Fibroblast of lung (primary cell): ENCODE data around the gene SRPX2. TPM values are rescaled to one million over a fixed set of nuclear protein-coding genes. Genes with fewer than 3 reads are reported as not detected.

Experiments
- DNase-seq, 2 donors: peaks; one replicate each; pipeline versions ENCODE4 v3.0.0 to v3.0.0-alpha.2; 2010; ENCODE audit warnings: low read depth in 2 of 2
- H2AFZ ChIP-seq: 2 replicates; pipeline ENCODE4 v1.5.1; 2012; ENCODE audit warnings: low read length, control low read depth, inconsistent platforms
- H3K27ac ChIP-seq: 2 replicates; pipeline ENCODE4 v1.5.1; 2011; ENCODE audit warnings: low read length, control low read depth; ENCODE audit not compliant: insufficient read depth
- H3K27me3 ChIP-seq: 2 replicates; pipeline ENCODE4 v1.5.1; 2011; ENCODE audit warnings: mild to moderate bottlenecking, low read length; ENCODE audit not compliant: control insufficient read depth, insufficient read depth
- H3K36me3 ChIP-seq: 2 replicates; pipeline ENCODE4 v1.5.1; 2011; ENCODE audit warnings: low read length; ENCODE audit not compliant: control insufficient read depth, insufficient read depth
- H3K4me1 ChIP-seq: 2 replicates; pipeline ENCODE4 v1.5.1; 2011; ENCODE audit warnings: low read length; ENCODE audit not compliant: control insufficient read depth, insufficient read depth; ENCODE audit errors: extremely low read depth
- H3K4me2 ChIP-seq: 2 replicates; pipeline ENCODE4 v1.5.1; 2011; ENCODE audit warnings: low read length, control low read depth; ENCODE audit not compliant: insufficient read depth; ENCODE audit errors: extremely low read depth
- H3K4me3 ChIP-seq, 4 experiments: fragments of 200-600 bp in 1 of 4; sonication (generic) in 1 of 4; replicated peaks in 1 of 4; 2 replicates each; pipeline ENCODE4 v1.5.1; 2011 to 2016; ENCODE audit warnings: low read length in 4 of 4, low read depth in 3 of 4, mild to moderate bottlenecking in 3 of 4, control low read depth in 2 of 4, inconsistent platforms in 1 of 4, mixed read lengths in 1 of 4; ENCODE audit not compliant: insufficient read depth in 1 of 4; ENCODE audit errors: control extremely low read depth in 1 of 4
- H3K79me2 ChIP-seq: 2 replicates; pipeline ENCODE4 v1.5.1; 2012; ENCODE audit warnings: mild to moderate bottlenecking, low read length, inconsistent platforms; ENCODE audit not compliant: control insufficient read depth, insufficient read depth
- H3K9ac ChIP-seq: 2 replicates; pipeline ENCODE4 v1.5.1; 2011; ENCODE audit warnings: mild to moderate bottlenecking, low read length, control low read depth; ENCODE audit not compliant: insufficient read depth
- H3K9me3 ChIP-seq: 2 replicates; pipeline ENCODE4 v1.5.1; 2012; ENCODE audit warnings: low read depth, low read length; ENCODE audit not compliant: control insufficient read depth, insufficient read depth
- H4K20me1 ChIP-seq: 2 replicates; pipeline ENCODE4 v1.5.1; 2011; ENCODE audit warnings: low read length; ENCODE audit not compliant: control insufficient read depth, insufficient read depth; ENCODE audit errors: extremely low read depth
- EZH2 ChIP-seq: IDR thresholded peaks from 2 replicates; pipeline ENCODE4 v1.5.1; 2012; ENCODE audit warnings: low read length, control low read depth, mild to moderate bottlenecking; ENCODE audit errors: missing control alignments
- polyA plus RNA-seq, 2 donors: library from polyadenylated mRNA; depleted of rRNA in 1 of 2; stranded (reverse) in 1 of 2; unstranded in 1 of 2; fragments of >200 nt; gene quantifications; 2 replicates each; pipeline ENCODE4 v1.2.1, GENCODE V29; 2011 to 2012; ENCODE audit warnings: missing spikeins in 1 of 2
- total RNA-seq: library from RNA; depleted of rRNA; stranded (reverse); fragments of >200 nt; gene quantifications from 2 replicates; pipeline ENCODE4 v1.2.1, GENCODE V29; 2014
- TF ChIP-seq, protein P1 (sequence below), 2 donors: IDR thresholded peaks in 1 of 2; conservative IDR thresholded peaks in 1 of 2; 1 replicate in 1 of 2; 2 replicates in 1 of 2; pipeline ENCODE4 v1.5.1; 2011 to 2012; ENCODE audit warnings: low read length in 2 of 2, control low read depth in 1 of 2, inconsistent platforms in 1 of 2, low read depth in 1 of 2, mild to moderate bottlenecking in 1 of 2

Gene SRPX2
- total and polyA plus RNA-seq, 2 donors (not counting 1 experiment from before 2014, with no cell fraction given): 18.2 to 77.6 TPM

DNA sequence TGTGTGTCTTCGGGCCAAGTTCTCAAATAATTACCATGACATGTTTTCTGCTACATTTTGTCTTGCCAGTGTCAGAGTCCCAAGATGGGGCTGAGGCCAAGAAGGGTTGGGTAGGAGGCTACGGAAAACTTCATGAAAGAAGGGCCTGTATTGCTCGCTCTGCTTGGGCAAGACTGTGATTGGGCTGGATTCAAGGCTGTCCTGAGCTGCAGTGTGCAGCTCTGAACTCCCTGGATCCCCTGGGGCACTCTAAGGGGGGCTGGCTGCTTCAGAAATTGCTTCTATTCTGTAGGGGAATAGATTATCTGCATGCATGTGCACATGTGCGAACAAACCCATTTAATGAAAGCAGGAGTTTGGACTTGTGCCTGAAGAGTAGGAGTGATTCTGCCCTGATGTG, 21.0 kb upstream of the SRPX2 start:
- Histone ChIP-seq H2AFZ (no peak overlapping the region), H3K9me3 (no peaks in the 10 kb centered on the region), H3K4me3 (no peak overlapping the region), H3K36me3 (no peaks in the 10 kb centered on the region), H3K27ac (no peak overlapping the region), H3K9ac (no peak overlapping the region), H3K4me1 (no peaks in the 10 kb centered on the region), H4K20me1 (no peaks in the 10 kb centered on the region), H3K27me3 (no peaks in the 10 kb centered on the region), H3K4me2 (no peak overlapping the region), H3K79me2 (no peaks in the 10 kb centered on the region)
- no peak for DNase-seq
- TF ChIP-seq, protein P1, sequence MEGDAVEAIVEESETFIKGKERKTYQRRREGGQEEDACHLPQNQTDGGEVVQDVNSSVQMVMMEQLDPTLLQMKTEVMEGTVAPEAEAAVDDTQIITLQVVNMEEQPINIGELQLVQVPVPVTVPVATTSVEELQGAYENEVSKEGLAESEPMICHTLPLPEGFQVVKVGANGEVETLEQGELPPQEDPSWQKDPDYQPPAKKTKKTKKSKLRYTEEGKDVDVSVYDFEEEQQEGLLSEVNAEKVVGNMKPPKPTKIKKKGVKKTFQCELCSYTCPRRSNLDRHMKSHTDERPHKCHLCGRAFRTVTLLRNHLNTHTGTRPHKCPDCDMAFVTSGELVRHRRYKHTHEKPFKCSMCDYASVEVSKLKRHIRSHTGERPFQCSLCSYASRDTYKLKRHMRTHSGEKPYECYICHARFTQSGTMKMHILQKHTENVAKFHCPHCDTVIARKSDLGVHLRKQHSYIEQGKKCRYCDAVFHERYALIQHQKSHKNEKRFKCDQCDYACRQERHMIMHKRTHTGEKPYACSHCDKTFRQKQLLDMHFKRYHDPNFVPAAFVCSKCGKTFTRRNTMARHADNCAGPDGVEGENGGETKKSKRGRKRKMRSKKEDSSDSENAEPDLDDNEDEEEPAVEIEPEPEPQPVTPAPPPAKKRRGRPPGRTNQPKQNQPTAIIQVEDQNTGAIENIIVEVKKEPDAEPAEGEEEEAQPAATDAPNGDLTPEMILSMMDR (conservative IDR thresholded peaks at IDR 0.05 in 1 of 2, IDR thresholded peaks at IDR 0.05 in 1 of 2; ENCODE audit: low read depth in 1 of 2, low read length in 2 of 2): no peak
- TF ChIP-seq EZH2: no peak

DNA sequence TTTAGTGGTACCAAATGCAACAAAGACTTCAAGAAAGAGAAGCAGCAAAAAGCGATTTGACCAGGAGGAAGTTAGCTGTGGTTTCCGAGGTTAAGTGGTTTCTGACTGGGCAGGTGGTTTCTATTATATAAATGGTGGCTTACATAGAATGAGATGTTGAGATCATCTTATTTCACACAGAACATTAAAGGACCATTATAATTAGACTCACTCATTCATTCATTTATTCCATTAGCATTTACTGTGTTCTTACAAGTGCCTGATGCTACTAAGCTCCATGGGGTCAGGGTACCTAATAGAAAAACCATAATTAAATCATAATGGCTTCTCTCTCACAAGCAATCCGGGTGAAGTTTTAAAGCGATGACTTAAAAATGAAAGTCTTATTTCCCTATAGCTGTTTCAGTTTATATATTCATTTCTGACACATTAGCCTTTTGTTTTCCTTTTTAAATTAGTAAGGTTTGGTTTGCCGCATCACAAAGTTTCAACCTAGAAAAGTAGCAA, 18.0 kb upstream of the SRPX2 start:
- Histone ChIP-seq H3K4me2 (no peak overlapping the region), H3K9me3 (no peaks in the 10 kb centered on the region)
- DNase-seq: peak in 1 of 2 donors; percentile 52

DNA sequence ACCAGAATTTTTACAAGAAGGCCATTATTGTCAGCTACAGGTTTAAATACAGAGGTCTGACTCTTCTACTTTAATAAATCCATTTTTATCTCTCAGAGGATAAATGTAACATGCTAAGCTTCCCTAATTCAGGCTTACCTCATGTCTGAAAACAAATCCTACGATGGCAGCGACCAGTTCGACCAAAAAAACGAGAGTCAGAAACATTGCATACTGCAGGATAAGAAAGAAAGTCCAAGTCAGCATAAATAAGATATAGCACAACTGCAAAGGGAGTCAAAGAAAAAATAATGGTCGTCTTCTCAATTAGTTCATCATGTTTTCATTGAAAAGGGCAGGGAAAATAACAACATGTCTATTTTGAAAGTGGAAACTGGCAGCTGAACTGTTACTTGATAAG, 9.0 kb upstream of the SRPX2 start:
- DNase-seq: no peak
- H3K9ac ChIP-seq: no peak overlapping the region
- H2AFZ ChIP-seq: no peak overlapping the region
- no peaks in the 10 kb centered on the region for H3K79me2 ChIP-seq
- H3K4me1 ChIP-seq: no peaks in the 10 kb centered on the region
- no peaks in the 10 kb centered on the region for H3K36me3 ChIP-seq
- no peak overlapping the region for H3K27ac ChIP-seq
- peak overlapping the region in 2 of 4 experiments; percentile 68 to 79 for H3K4me3 ChIP-seq
- TF ChIP-seq EZH2: no peak
- TF ChIP-seq, protein P1 (conservative IDR thresholded peaks at IDR 0.05 in 1 of 2, IDR thresholded peaks at IDR 0.05 in 1 of 2; ENCODE audit: low read depth in 1 of 2, low read length in 2 of 2): no peak
- no peaks in the 10 kb centered on the region for H3K9me3 ChIP-seq
- H3K4me2 ChIP-seq: no peak overlapping the region
- H4K20me1 ChIP-seq: no peaks in the 10 kb centered on the region
- no peaks in the 10 kb centered on the region for H3K27me3 ChIP-seq

More for the DNA sequence above, 18.0 kb upstream of the SRPX2 start:
- H3K4me1 ChIP-seq: no peaks in the 10 kb centered on the region
- H2AFZ ChIP-seq: no peak overlapping the region
- H4K20me1 ChIP-seq: no peaks in the 10 kb centered on the region
- no peak overlapping the region for H3K27ac ChIP-seq
- H3K4me3 ChIP-seq: no peak overlapping the region
- TF ChIP-seq, protein P1 (conservative IDR thresholded peaks at IDR 0.05 in 1 of 2, IDR thresholded peaks at IDR 0.05 in 1 of 2; ENCODE audit: low read depth in 1 of 2, low read length in 2 of 2): no peak
- no peak for TF ChIP-seq EZH2
- H3K36me3 ChIP-seq: no peaks in the 10 kb centered on the region
- H3K79me2 ChIP-seq: no peaks in the 10 kb centered on the region
- H3K9ac ChIP-seq: no peak overlapping the region
- H3K27me3 ChIP-seq: no peaks in the 10 kb centered on the region
